DOHH2 (cell line): Measurements from ENCODE around the gene DERL2.

Experiments used
- H3F3A ChIP-seq: fragments of 200-600 bp; sonication (generic), shearing (Covaris generic); 2 replicates; pipeline ENCODE4 v1.6.0; 2016; ENCODE audit warnings: antibody characterized with exemption, mild to moderate bottlenecking; ENCODE audit not compliant: control insufficient read depth, insufficient read depth
- H3K27ac ChIP-seq: fragments of 200-600 bp; sonication (generic); 2 replicates; pipeline ENCODE4 v1.5.1; 2014; ENCODE audit warnings: low read depth, mild to moderate bottlenecking, low read length, moderate library complexity
- H3K27me3 ChIP-seq: fragments of 200-600 bp; sonication (generic); 2 replicates; pipeline ENCODE4 v1.6.1; 2014; ENCODE audit warnings: mild to moderate bottlenecking, low read length, mixed read lengths; ENCODE audit not compliant: control insufficient read depth
- H3K36me3 ChIP-seq: fragments of 200-600 bp; sonication (generic); 2 replicates; pipeline ENCODE4 v1.6.1; 2014; ENCODE audit warnings: mild to moderate bottlenecking, low read length, moderate library complexity, mixed read lengths; ENCODE audit not compliant: control insufficient read depth
- H3K4me1 ChIP-seq: fragments of 200-600 bp; sonication (generic); 2 replicates; pipeline ENCODE4 v1.6.1; 2014; ENCODE audit warnings: mild to moderate bottlenecking, low read length, mixed read lengths; ENCODE audit not compliant: control insufficient read depth
- H3K4me2 ChIP-seq: fragments of 200-600 bp; sonication (generic); 2 replicates; pipeline ENCODE4 v1.6.0; 2014; ENCODE audit warnings: mild to moderate bottlenecking, low read length, moderate library complexity
- H3K4me3 ChIP-seq: fragments of 200-600 bp; sonication (generic); 2 replicates; pipeline ENCODE4 v1.5.1; 2014; ENCODE audit warnings: mild to moderate bottlenecking, low read length, mixed read lengths
- H3K79me2 ChIP-seq: fragments of 200-600 bp; sonication (generic); 2 replicates; pipeline ENCODE4 v1.6.1; 2014; ENCODE audit warnings: mild to moderate bottlenecking, low read length, mixed read lengths; ENCODE audit not compliant: control insufficient read depth
- H3K9me2 ChIP-seq: fragments of 200-600 bp; sonication (generic); replicated peaks from 2 replicates; pipeline ENCODE4 v1.6.1; 2014; ENCODE audit warnings: mild to moderate bottlenecking, low read length, mixed read lengths; ENCODE audit not compliant: control insufficient read depth
- H3K9me3 ChIP-seq: fragments of 200-600 bp; sonication (generic); 2 replicates; pipeline ENCODE4 v1.6.1; 2014; ENCODE audit warnings: antibody characterized with exemption, low read length, mixed read lengths; ENCODE audit not compliant: control insufficient read depth, insufficient read depth
- H4K20me1 ChIP-seq: fragments of 200-600 bp; sonication (generic); 2 replicates; pipeline ENCODE4 v1.6.0; 2014; ENCODE audit warnings: low read depth, mild to moderate bottlenecking, antibody characterized with exemption, low read length, moderate library complexity; ENCODE audit not compliant: control insufficient read depth, insufficient read depth
- EZH2phosphoT487 ChIP-seq: fragments of 200-600 bp; sonication (generic); IDR thresholded peaks from 2 replicates; pipeline ENCODE4 v1.6.1; 2017; ENCODE audit warnings: borderline replicate concordance, mild to moderate bottlenecking, antibody characterized with exemption, low read length, moderate library complexity, mixed read lengths
- TF ChIP-seq, protein P1 (sequence below): fragments of 200-600 bp; sonication (generic); IDR thresholded peaks from one replicate; pipeline ENCODE4 v1.5.1; 2014; ENCODE audit warnings: antibody characterized with exemption, mild to moderate bottlenecking, low read depth, low read length; ENCODE audit not compliant: poor library complexity, severe bottlenecking

Gene DERL2

DNA sequence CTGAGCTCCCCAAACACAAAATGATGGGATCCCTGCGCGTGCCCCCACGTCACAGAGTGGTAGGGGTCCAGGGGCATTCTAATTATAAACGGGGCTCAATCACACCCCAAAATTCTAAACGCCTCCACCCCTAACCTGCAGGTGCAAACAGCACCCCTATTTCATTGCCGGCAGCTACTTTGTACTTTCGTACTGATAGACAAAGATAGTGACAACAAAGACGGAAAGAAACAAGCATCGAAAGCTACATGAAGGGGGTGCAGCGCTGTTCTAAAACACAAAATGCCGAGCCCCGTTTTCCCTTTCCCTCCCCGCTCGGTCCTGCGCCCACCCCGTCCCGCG is 14.2 kb upstream of the DERL2 start:
- H3K4me2 ChIP-seq: peak overlapping the region; percentile 64
- H3K27ac ChIP-seq: no peak overlapping the region

DNA sequence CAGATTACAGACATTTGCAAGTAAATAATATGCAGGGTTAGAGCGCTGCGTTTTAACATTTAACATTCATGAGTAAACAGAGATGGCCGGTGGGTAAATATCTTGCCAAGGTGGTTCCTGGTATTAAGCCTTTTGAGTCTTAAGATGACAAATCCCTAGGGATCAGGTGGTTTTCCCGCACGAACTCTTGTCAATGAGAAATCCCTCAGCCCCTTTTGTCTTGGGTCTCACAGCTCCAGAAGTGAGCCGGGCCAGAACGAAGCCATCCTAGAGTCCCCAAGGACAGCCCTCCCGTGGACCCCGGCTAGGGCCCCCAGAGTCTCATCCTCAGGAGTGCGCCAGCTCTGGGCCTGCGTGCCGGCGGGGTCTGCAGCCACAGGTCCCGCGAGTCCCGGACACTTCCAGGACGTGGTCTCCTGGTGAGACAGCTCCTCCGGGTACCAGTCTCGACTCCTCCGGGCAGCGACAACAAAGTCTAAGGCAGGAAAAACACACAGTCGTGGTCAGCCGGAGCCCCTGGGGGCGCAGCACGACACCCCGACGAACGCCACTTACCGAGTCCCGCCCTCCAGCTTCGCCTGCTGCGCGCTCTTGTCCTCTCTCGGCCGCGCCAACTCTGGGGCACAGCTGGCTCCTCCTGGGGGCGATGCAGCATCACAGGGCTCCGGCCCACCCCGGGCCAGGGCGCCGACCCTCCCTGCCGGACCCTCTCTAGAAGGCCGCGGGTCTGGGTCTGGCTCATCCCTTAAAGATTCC is 13.7 kb upstream of the DERL2 start:
- Histone ChIP-seq H3K27ac (no peak overlapping the region), H3K36me3 (no peaks in the 10 kb centered on the region), H3K9me3 (no peaks in the 10 kb centered on the region), H3K4me1 (peaks cover 12% of the 10 kb centered on the region), H3K4me3 (no peak overlapping the region), H3K27me3 (peaks cover 34% of the 10 kb centered on the region), H3F3A (no peaks in the 10 kb centered on the region), H3K9me2 (no peaks in the 10 kb centered on the region), H3K79me2 (no peaks in the 10 kb centered on the region), H3K4me2 (peak overlapping the region; percentile 64), H4K20me1 (no peaks in the 10 kb centered on the region)
- TF ChIP-seq, protein P1, sequence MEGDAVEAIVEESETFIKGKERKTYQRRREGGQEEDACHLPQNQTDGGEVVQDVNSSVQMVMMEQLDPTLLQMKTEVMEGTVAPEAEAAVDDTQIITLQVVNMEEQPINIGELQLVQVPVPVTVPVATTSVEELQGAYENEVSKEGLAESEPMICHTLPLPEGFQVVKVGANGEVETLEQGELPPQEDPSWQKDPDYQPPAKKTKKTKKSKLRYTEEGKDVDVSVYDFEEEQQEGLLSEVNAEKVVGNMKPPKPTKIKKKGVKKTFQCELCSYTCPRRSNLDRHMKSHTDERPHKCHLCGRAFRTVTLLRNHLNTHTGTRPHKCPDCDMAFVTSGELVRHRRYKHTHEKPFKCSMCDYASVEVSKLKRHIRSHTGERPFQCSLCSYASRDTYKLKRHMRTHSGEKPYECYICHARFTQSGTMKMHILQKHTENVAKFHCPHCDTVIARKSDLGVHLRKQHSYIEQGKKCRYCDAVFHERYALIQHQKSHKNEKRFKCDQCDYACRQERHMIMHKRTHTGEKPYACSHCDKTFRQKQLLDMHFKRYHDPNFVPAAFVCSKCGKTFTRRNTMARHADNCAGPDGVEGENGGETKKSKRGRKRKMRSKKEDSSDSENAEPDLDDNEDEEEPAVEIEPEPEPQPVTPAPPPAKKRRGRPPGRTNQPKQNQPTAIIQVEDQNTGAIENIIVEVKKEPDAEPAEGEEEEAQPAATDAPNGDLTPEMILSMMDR: no peak
- TF ChIP-seq EZH2phosphoT487: no peak

More for the DNA sequence above, 14.2 kb upstream of the DERL2 start:
- no peaks in the 10 kb centered on the region for H3K79me2 ChIP-seq
- H3K27me3 ChIP-seq: peaks cover 34% of the 10 kb centered on the region
- no peaks in the 10 kb centered on the region for H3K9me3 ChIP-seq
- H3K4me3 ChIP-seq: peak overlapping the region; percentile 61
- no peaks in the 10 kb centered on the region for H3K9me2 ChIP-seq
- H4K20me1 ChIP-seq: no peaks in the 10 kb centered on the region
- no peaks in the 10 kb centered on the region for H3F3A ChIP-seq
- no peak for TF ChIP-seq EZH2phosphoT487
- TF ChIP-seq, protein P1: no peak
- H3K4me1 ChIP-seq: peaks cover 12% of the 10 kb centered on the region
- no peaks in the 10 kb centered on the region for H3K36me3 ChIP-seq

DNA sequence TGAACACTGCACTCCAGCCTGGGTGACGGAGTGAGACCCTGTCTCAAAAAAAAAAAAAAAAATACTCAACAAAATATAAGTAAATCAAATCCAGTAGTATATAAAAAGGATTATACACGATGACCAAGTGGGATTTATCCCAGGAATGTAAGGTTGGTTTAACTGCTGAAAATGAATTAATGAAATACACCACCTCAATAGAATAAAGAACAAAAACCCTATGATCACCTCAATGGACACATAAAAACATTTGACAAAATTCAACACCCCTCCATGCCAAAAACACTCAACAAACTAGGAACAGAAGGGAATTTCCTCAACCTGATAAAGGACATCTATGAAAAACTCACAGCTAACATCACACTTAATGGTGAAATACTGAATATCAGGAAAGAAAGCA is 7.0 kb upstream of the DERL2 start:
- H3K27me3 ChIP-seq: 0 out of 2 replicates have a peak, but pooled peaks cover 3% of the 10 kb centered on the region
- H3K4me1 ChIP-seq: 0 out of 2 replicates have a peak, but pooled peaks cover 2% of the 10 kb centered on the region
- 0 out of 2 replicates have a peak, but pooled peaks cover 5% of the 10 kb centered on the region for H4K20me1 ChIP-seq
- TF ChIP-seq EZH2phosphoT487: no peak
- TF ChIP-seq, protein P1: no peak
- H3F3A ChIP-seq: peaks cover 8% of the 10 kb centered on the region; the same call in 1 of the 2 replicates
- H3K4me3 ChIP-seq: no peak overlapping the region
- no peak overlapping the region for H3K4me2 ChIP-seq
- H3K9me3 ChIP-seq: no peaks in the 10 kb centered on the region
- no peak overlapping the region for H3K27ac ChIP-seq
- peaks cover 30% of the 10 kb centered on the region for H3K36me3 ChIP-seq
- peaks cover 25% of the 10 kb centered on the region for H3K79me2 ChIP-seq
- no peaks in the 10 kb centered on the region for H3K9me2 ChIP-seq
